Loucy (cell line): ENCODE results near the gene TSTD2.

Source experiments
- H2AFZ ChIP-seq: fragments of 200-600 bp; sonication (generic); 2 replicates; pipeline ENCODE4 v1.6.0; 2016; ENCODE audit warnings: antibody characterized with exemption, mild to moderate bottlenecking, low read length, moderate library complexity
- H3F3A ChIP-seq: fragments of 200-600 bp; 2 replicates; pipeline ENCODE4 v1.6.0; 2016; ENCODE audit warnings: antibody characterized with exemption, low read depth, mild to moderate bottlenecking
- H3K27me3 ChIP-seq: fragments of 200-600 bp; sonication (generic); 2 replicates; pipeline ENCODE4 v1.6.1; 2014; ENCODE audit warnings: low read length, mild to moderate bottlenecking; ENCODE audit not compliant: insufficient read depth, poor library complexity, severe bottlenecking
- H3K36me3 ChIP-seq: fragments of 200-600 bp; sonication (generic); 2 replicates; pipeline ENCODE4 v1.6.1; 2016; ENCODE audit warnings: low read length; ENCODE audit not compliant: insufficient read depth
- H3K4me1 ChIP-seq: fragments of 200-600 bp; sonication (generic); 2 replicates; pipeline ENCODE4 v1.5.1; 2014; ENCODE audit warnings: low read length, mild to moderate bottlenecking; ENCODE audit not compliant: insufficient read depth, poor library complexity, severe bottlenecking
- H3K4me2 ChIP-seq: fragments of 200-600 bp; sonication (generic); 2 replicates; pipeline ENCODE4 v1.6.0; 2014; ENCODE audit warnings: antibody characterized with exemption, low read length, low read depth, mild to moderate bottlenecking; ENCODE audit not compliant: poor library complexity, severe bottlenecking
- H3K4me3 ChIP-seq: fragments of 200-600 bp; sonication (generic); 2 replicates; pipeline ENCODE4 v1.5.1; 2014; ENCODE audit warnings: low read length, mild to moderate bottlenecking, mixed read lengths; ENCODE audit not compliant: poor library complexity, severe bottlenecking
- H3K79me2 ChIP-seq: fragments of 200-600 bp; sonication (generic); 2 replicates; pipeline ENCODE4 v1.6.1; 2014; ENCODE audit warnings: low read length; ENCODE audit not compliant: insufficient read depth
- H3K9ac ChIP-seq: fragments of 200-600 bp; sonication (generic); 2 replicates; pipeline ENCODE4 v1.6.0; 2014; ENCODE audit warnings: mild to moderate bottlenecking, low read depth, low read length, moderate library complexity; ENCODE audit not compliant: poor library complexity, severe bottlenecking
- H3K9me2 ChIP-seq: fragments of 200-600 bp; sonication (generic); replicated peaks from 2 replicates; pipeline ENCODE4 v1.6.1; 2016; ENCODE audit warnings: low read depth, low read length, mixed read lengths
- H3K9me3 ChIP-seq: fragments of 200-600 bp; sonication (generic); 2 replicates; pipeline ENCODE4 v1.6.1; 2014; ENCODE audit warnings: mild to moderate bottlenecking, antibody characterized with exemption, low read length, low read depth; ENCODE audit not compliant: insufficient read depth
- H4K20me1 ChIP-seq: fragments of 200-600 bp; sonication (generic); 2 replicates; pipeline ENCODE4 v1.6.0; 2014; ENCODE audit warnings: antibody characterized with exemption, low read length, mild to moderate bottlenecking; ENCODE audit not compliant: insufficient read depth, poor library complexity, severe bottlenecking
- EZH2phosphoT487 ChIP-seq: fragments of 200-600 bp; IDR thresholded peaks from 2 replicates; pipeline ENCODE4 v1.6.1; 2018; ENCODE audit warnings: antibody characterized with exemption, mild to moderate bottlenecking, moderate library complexity, borderline replicate concordance
- TF ChIP-seq, protein P1 (sequence below): fragments of 200-600 bp; sonication (generic); conservative IDR thresholded peaks from 2 replicates; pipeline ENCODE4 v1.5.1; 2014; ENCODE audit warnings: mild to moderate bottlenecking, antibody characterized with exemption, low read length

The TSTD2 gene

DNA sequence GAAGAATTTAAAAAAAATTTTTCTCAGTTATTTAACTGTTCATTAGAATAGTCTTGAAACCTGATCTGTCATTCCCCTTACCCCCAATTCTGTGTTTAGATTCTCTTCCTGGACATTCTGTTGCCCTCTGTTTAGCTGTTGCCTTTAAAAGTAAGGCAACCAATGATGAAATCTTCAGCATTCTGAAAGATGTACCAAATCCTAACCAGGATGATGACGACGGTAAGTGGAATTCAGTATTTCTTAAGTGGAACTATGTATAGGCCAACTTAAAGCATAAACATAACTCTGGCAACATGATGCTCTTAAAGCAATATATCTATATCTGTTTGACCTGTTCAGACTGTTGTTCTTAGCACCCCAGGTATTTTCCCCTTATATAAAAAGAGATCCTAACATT is 27.7 kb upstream of the TSTD2 start:
- no peaks in the 10 kb centered on the region for H3K27me3 ChIP-seq
- H3K4me1 ChIP-seq: no peaks in the 10 kb centered on the region
- no peak overlapping the region for H3K4me2 ChIP-seq
- no peak for TF ChIP-seq EZH2phosphoT487
- TF ChIP-seq, protein P1, sequence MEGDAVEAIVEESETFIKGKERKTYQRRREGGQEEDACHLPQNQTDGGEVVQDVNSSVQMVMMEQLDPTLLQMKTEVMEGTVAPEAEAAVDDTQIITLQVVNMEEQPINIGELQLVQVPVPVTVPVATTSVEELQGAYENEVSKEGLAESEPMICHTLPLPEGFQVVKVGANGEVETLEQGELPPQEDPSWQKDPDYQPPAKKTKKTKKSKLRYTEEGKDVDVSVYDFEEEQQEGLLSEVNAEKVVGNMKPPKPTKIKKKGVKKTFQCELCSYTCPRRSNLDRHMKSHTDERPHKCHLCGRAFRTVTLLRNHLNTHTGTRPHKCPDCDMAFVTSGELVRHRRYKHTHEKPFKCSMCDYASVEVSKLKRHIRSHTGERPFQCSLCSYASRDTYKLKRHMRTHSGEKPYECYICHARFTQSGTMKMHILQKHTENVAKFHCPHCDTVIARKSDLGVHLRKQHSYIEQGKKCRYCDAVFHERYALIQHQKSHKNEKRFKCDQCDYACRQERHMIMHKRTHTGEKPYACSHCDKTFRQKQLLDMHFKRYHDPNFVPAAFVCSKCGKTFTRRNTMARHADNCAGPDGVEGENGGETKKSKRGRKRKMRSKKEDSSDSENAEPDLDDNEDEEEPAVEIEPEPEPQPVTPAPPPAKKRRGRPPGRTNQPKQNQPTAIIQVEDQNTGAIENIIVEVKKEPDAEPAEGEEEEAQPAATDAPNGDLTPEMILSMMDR: no peak
- H3K36me3 ChIP-seq: peaks cover 95% of the 10 kb centered on the region
- no peaks in the 10 kb centered on the region for H3K79me2 ChIP-seq
- H3K9ac ChIP-seq: no peak overlapping the region
- no peaks in the 10 kb centered on the region for H3K9me2 ChIP-seq
- H3F3A ChIP-seq: no peaks in the 10 kb centered on the region
- H2AFZ ChIP-seq: no peak overlapping the region
- no peaks in the 10 kb centered on the region for H3K9me3 ChIP-seq
- H4K20me1 ChIP-seq: no peaks in the 10 kb centered on the region
- no peak overlapping the region for H3K4me3 ChIP-seq

DNA sequence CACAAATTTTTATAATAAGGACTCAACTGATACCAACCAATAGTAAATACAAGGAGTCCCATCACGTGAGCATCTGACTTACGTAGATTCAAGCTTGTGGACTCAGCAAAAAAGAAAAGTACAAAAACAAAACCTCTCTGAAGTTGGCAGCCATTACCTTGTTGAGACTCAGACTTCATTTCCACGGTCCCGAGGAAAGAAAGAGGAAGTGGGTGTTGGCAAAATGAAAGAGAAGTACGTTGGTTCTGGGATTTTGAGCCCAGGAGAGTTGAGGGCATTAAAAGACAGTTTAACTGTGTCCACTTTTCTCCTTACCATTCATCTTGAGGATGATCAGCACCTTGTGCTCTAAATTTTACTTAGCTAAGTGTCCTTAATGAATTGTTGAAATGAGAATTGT is 27.2 kb upstream of the TSTD2 start:
- Histone ChIP-seq H3K9me2 (no peaks in the 10 kb centered on the region), H3K9ac (no peak overlapping the region), H3K4me3 (no peak overlapping the region), H3K36me3 (peaks cover 95% of the 10 kb centered on the region), H3K27me3 (no peaks in the 10 kb centered on the region), H3K4me2 (no peak overlapping the region), H3K4me1 (no peaks in the 10 kb centered on the region), H3K79me2 (no peaks in the 10 kb centered on the region), H3K9me3 (no peaks in the 10 kb centered on the region), H3F3A (no peaks in the 10 kb centered on the region), H2AFZ (no peak overlapping the region), H4K20me1 (no peaks in the 10 kb centered on the region)
- TF ChIP-seq, protein P1: no peak
- TF ChIP-seq EZH2phosphoT487: no peak

DNA sequence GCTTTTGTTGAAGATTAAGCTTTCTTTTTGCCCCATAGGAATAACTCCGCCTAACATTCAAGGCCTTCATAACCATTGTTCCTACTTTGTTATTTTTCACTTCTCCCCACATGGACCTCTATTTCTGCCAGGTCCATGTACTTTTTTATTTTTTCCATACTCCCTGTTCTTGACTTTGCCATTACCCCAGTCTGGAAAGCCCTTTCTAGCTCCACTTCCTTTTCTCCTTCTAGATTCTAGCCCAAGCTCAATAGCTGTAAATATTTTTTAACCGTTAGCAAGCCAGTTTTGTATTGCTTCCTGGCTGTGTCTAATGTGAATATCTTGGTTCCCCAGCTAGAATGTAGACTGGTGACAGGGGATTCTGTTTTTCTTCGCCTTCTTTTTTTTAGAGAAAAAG is 26.6 kb upstream of the TSTD2 start:
- TF ChIP-seq, protein P1: no peak
- TF ChIP-seq EZH2phosphoT487: no peak

More for the DNA sequence above, 26.6 kb upstream of the TSTD2 start:
- H3K4me2 ChIP-seq: no peak overlapping the region
- no peaks in the 10 kb centered on the region for H3K27me3 ChIP-seq
- no peak overlapping the region for H2AFZ ChIP-seq
- H3F3A ChIP-seq: no peaks in the 10 kb centered on the region
- H3K4me3 ChIP-seq: no peak overlapping the region
- no peaks in the 10 kb centered on the region for H3K9me2 ChIP-seq
- no peaks in the 10 kb centered on the region for H3K4me1 ChIP-seq
- H4K20me1 ChIP-seq: no peaks in the 10 kb centered on the region
- H3K9me3 ChIP-seq: no peaks in the 10 kb centered on the region
- H3K36me3 ChIP-seq: peaks cover 95% of the 10 kb centered on the region
- H3K79me2 ChIP-seq: no peaks in the 10 kb centered on the region
- no peak overlapping the region for H3K9ac ChIP-seq
